GM18502 (cell line): ENCODE measurements around the gene NRF1.
"Not testable (repeated sequence)": the region's sequence is repeated elsewhere in the genome, so short reads cannot be mapped to it uniquely, and the experiment has no call there.

Source experiments
- ATAC-seq: cut with Tn5 transposase; IDR thresholded peaks from one replicate; pipeline ENCODE4 v1.9.1; 2021; ENCODE audit warnings: mild to moderate bottlenecking; ENCODE audit not compliant: unreplicated experiment, poor library complexity

NRF1 gene

DNA sequence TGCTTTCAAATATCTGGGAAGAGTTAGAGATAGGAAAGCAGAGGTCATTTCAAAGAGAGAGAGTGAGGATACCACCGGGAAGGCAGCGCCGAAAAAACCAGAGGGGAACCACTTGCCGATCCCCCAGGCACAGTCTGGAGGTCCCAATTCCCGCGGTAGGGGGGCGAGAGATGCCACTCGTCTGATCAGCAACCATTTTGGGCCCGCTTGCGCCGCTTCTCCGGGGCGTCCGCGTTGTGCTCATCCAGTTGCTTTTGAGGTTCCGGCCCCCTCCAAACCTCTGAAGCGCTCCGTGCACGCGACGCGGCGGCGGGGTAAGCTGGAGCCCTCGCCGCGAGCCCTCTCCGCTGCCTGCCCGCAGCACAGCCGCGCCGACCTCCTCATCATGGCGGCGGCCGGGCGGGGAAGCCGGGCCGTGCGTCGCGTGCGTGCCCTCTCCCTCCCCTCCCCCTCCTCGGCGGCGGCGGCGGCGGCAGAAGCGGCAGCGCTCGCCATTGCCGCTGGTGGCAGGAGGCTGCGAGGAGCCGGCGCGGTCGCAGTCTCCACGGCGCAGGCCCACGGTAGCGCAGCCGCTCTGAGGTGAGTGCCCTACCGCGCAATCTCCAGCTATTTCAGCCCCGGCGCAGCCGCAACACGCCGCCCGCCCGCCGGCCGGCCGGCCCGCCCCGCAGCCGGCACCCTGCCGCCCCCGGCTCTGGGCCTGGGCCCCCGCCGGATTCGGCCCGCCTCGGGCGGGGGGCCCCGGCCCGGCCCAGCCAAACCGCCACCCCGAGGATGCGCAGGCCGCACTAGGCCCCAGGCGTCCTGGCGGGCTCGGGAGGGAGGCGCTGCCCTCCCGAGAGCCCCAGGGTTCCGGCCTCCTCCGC is at the start of gene NRF1:
TSS of gene NRF1 (plus strand) at position 475 of the 866 bp plus-strand sequence. CDS start 45,632 bp downstream, outside the sequence.
- peak; percentile 75 for ATAC-seq

DNA sequence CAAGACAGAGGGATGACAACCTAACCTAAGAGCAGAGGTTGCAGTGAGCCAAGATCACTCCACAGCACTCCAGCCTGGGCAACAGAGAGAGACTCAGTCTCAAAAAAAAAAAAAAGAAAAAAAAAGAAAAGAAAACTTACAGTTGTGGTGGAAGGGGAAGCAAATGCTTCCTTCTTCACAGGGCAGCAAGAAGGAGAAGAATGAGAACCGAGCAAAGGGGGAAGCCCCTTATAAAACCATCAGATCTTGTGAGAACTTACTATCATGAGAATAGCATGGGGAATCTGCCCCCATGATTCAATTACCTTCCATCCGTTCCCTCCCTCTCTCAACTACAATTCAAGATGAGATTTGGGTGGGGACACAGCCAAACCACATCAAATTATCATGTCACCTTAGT is 45.2 kb upstream of the NRF1 start:
- not testable (repeated sequence) for ATAC-seq

DNA sequence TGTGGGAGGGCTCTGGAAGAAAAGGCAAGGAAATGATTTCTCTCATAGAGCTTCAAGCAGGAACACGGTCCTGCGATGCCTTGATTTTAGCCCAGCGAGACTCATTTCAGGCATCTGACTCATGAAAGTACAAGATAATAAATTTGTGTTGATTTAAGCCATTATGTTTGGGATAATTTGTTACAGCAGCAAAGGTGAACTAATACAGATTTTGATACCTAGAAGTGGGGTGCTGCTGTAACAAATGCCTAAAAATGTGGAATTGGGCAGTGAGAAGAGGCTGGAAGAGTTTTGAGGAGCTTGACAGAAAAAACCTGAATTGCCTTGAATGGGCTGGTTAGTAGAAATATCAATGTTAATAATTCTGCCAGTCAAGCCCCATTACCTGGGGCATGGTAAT is 44.1 kb upstream of the NRF1 start:
- ATAC-seq, result no peak

DNA sequence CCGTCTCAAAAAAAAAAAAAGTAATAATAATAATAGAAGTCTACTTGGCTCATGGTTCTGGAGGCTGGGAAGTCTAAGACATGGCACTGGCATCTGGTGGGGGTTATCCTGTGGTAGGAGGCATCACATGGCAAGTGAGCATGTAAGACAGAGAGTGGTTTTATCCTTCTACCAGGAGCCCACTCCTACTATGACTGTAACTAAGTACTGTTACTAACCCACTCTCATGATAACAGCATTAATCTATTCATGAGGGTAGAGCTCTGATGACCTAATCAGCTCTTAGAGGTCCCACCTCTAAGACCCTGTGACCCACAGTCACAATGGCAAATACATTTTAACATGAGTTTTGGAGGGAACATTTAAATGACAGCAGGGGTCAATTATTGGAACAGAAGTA is 43.3 kb upstream of the NRF1 start:
- no peak for ATAC-seq

DNA sequence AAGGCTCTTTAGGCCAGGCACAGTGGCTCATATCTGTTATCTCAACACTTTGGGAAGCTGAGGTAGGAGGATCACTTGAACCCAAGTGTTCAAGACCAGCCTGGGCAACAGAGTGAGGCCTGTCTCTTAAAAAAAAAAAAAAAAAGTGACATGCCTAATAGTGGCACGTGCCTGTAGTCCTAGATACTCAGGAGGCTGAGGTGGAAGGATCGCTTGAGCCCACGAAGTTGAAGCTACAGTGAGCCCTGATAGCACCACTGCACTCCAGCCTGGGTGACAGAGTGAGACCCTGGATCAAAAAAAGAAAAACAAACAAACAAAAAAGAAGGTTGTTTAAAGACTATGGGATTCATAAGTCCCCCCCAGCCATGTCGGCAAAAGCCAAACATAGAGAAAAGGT is 42.2 kb upstream of the NRF1 start:
- ATAC-seq, result no peak

DNA sequence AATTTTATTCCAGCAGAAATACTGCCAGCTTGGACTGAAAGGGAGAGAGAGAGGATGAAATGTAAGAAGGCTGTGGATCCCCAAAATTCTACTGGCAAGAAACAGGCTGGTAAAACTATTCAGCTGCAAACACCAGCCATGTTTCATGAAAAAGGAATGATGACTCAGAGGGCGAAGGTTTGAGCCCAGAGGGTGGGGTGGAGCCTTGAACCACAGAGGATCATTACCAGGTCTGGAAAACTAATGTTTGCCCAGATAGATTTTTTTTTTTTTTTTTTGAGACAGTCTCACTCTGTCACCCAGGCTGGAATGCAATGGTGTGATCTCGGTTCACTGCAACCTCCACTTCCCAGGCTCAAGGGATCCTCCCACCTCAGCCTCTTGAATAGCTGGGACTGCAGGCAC is 41.7 kb upstream of the NRF1 start:
- no peak for ATAC-seq

DNA sequence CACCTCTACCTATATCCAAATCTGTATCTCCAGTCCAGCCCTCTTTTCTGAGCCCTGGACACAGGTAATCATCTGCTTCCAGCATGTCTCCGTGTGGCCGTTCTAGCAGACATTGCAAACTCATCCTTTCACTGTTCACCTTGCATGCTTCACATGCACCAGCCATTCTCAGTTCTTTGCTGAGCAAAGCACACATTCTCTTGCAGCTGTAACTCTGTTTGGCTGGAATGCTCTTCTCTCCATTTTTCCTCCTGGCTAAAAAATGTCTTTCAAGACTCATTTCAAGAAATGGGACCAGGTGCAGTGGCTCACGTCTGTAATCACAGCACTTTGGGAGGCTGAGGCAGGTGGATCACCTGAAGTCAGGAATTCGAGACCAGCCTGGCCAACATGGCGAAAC is 40.3 kb upstream of the NRF1 start:
- ATAC-seq, result no peak

DNA sequence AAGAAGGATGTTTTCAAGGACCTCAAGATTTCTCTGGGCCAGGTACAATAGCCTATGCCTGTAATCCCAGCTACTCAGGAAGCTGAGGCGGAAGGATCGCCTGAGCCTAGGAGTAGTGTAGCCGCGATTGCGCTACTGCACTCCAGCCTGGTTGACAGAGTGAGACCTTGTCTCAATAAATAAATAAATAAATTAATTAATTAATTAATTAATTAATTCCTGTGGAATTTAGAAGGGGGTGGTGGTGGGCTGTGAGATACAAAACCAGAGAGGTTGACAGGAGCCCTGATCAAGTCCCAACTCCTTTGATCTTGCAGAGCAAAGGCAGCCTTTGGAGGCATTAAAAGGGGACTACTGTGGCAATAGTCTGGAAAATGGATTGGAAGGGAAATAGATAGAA is 39.3 kb upstream of the NRF1 start:
- ATAC-seq, result no peak

DNA sequence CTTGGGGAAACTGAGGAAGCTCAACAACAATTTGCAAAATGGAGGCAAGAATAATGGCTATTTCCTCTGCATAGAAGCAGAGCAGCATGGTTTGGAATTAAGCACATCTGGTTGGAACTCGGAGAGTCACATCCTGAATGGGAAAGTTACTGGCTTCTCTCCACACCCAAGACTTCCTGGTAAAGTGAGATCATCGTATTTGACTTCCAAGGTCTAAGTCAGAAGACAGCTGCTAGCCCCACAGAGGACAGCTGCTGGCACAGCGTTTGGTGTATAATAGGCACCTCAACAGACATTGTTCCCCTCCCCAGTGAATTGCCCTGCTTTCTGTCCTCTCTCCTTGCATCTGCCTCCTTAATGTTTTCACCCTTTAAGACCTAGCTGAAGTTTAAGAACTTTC is 37.0 kb upstream of the NRF1 start:
- ATAC-seq, result no peak

DNA sequence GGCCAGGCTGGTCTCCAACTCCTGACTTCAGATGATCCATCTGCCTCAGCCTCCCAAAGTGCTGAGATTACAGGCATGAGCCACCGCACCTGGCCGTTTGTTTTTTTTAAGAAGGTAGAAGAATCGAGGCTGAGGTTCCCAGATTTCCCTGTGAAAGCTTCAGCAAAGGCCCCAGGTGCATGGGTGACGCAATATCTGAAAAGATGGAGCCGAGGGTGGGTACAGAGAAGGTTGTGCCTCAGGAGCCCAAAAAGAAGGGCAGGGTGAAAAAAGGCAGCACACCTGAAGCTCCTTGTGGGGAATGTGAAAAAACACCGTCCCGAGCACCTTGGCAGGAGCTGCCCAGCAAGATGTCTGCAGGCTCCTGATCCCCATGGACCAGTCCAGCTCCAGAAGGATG is 35.8 kb upstream of the NRF1 start:
- ATAC-seq, result no peak

DNA sequence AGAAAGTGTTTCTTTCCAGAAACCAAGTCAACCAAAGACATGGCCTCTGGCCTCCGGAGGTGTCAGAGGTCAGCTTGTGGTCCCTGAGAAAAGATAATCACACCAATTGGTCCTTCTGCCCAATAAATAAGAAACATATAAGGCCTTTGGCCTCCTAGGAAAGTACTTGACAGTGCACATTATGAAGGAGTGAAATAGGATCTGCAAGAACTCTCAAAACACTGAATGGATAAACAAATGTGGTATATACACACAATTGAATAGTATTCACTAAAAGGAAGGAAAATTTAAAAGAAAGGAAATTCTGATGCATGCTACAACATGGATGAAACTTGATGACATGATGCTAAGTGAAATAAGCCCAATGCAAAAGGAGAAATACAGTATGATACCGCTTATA is 35.4 kb upstream of the NRF1 start:
- ATAC-seq, result no peak

DNA sequence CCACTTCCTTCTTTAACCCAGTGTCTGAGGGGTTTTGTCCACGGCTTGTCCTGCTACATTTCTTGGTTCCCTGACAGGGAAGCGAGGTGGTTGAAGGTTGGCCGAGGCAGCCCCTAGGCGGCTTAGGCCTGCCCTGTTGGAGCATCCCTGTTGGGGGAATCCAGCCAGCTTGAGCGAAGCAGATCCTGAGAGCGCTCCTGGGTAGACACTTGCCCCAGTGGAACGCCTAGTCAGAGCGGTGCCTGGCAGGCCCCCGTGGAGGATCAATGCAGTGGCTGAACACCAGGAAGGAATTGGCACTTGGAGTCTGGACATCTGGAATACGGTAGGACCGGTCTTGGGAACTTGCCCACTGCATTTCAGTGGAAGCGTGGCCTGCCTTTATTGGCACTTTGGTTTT is 32.7 kb upstream of the NRF1 start:
- no peak for ATAC-seq

DNA sequence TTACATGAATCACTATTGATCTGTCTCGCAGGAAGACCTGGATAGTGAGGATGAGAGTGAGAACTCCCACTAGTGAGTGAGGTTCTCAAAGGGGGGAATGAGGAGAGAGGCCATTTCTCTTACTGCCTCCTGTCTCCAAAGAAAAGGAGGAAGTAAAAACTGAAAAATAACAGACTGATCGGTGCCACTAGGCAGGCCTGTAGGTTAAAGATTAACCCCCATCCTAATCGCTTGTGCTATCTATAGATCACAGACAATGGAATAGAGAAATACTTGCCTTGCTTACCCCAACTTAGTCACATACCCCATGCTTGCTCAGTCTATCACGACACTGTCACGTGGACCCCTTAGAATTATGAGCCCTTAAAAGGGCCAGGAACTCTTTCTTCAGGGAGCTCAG is 25.3 kb upstream of the NRF1 start:
- not testable (repeated sequence) for ATAC-seq

DNA sequence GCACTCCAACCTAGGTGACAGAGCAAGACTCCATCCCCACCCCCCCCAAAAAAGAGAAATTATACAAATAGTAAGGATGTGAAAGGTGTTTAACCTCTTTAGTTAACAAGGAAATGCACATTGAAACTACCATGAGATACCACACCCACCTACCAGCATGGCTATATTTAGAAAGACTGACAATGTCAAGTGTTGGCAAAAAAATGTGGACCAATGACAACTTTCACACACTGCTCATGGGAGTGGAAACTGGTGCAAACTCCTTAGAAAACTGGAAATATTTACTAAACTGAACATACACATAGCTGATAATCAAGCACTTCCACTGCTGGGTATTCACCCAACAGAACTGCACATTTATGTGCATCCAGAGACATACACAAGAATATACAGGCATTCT is 23.3 kb upstream of the NRF1 start:
- no peak for ATAC-seq

DNA sequence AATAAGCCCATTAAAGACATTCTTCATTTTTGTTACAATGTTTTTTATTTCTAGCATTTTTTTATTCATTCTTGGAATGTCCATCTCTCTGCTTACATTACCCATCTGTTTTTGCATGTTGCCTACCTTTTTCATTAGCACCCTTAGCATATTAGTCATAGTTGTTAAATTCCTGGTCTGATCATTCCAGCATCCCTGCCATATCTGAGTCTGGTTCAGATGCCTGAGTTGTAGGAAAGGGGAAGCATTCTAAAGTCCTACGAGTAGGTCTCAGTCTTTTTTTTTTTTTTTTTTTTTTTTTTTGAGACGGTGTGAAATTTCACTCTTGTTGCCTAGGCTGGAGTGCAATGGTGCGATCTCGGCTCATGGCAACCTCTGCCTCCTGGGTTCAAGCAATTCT is 19.7 kb upstream of the NRF1 start:
- ATAC-seq, result no peak

DNA sequence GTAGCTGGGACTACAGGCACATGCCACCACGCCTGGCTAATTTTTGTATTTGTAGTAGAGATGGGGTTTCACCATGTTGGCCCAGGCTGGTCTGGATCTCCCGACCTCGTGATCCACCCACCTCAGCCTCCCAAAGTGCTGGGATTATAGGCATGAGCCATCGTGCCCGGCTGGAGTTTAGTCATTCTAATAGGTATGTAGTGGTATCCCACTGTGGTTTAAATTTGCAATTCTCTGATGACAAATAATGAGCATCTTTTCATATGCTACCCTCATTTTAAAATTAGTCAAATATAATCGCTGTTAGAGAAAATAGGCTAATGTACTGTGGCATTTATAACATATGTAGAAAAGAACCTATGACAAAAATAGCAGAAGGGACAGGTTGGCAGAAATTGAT is 15.1 kb upstream of the NRF1 start:
- ATAC-seq, result not testable (repeated sequence)

DNA sequence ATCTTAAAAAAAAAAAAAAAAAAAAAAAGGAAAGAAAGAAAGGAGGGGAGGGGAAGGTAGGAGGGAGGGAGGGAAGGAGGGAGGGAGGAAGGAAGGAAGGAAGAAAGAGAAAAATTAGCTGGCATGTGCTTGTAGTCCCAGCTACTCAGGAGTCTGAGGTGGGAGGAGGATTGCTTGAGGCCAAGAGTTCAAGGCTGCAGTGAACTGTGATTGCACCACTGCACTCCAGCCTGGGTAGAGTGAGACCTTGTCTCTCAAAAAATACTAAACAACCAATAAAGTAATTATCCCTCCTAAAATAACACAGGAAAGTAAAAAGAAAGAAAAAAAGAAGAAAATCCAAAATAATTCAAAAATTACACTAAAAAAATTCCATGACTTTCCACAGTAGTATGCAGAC is 13.8 kb upstream of the NRF1 start:
- no peak for ATAC-seq

DNA sequence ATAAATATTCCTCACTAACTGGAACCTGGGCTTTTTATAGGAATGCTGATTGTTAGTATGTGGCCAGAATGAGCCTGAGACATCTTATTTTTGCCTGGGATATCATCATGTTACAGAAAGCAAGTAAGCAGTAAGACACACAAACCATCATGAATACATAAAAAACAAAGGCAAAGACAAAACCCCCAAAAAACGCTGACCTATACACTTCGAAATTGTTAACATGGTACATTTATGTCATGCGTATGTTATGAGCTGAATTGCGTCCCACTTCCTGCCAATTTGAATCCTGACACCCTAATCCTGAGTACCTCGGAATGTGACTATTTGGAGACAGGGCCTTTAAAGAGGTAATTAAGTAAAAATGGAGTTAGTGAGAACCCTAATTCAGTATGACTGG is 12.3 kb upstream of the NRF1 start:
- no peak for ATAC-seq

DNA sequence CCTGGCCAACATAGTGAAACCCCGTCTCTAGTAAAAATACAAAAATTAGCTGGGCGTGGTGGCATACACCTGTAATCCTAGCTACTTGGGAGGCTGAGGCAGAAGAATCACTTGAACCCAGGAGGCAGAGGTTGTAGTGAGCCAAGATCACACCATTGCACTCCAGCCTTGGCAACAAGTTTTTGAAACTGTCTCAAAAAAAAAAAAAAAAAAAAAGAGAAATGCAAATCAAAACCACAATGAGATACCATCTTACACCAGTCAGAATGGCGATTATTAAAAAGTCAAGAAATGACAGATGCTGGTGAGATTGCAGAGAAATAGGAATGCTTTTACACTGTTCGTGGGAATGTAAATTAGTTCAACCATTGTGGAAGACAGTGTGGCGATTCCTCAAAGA is 7.9 kb upstream of the NRF1 start:
- ATAC-seq, result not testable (repeated sequence)

DNA sequence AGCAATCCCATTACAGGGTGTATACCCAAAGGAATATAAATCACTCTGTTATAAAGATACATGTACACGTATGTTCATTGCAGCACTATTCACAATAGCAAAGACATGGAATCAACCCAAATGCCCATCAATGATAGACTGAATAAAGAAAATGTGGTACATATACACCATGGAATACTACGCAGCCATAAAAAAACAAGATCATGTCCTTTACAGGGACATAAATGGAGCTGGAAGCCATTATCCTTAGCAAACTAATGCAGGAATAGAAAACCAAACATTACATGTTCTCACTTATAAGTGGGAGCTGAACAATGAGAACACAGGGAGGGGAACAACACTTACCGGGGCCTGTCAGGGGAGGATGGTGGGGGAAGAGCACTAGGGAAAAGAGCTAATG is 7.5 kb upstream of the NRF1 start:
- not testable (repeated sequence) for ATAC-seq

DNA sequence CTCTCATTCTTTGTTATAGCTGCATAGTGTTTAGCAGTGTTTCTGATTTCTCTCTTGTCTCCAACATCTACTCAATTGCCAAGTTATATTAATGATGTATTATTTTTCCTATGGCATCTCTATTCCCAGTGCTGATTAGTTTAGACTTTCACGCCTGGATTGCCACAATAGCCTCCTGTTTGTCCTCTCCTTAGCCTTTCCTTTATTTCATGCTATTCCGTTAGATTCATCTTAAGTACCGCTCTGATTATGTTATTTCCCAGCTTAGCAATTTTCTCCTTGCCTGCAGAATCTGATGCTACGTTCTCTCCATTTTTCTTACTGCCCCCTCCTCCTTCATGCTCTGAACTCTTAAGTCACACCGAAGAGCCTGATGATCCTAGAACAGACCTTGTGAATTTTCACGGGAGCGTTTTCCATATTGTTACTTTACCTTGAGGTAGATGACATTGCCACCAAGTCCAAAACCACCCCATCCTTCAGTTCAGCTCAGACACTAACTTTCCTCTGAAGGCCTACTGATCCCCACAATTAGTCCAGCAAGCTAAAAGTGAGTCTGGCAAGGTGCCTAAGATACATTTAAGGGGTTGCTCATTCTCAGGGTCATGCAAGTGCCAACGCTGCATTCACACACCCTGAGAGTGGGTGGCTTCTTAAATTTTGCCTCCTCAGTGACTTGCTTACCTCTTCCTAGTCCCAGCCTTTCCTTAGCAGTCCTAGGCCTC is 6.6 kb upstream of the NRF1 start:
- no peak for ATAC-seq
